Spleen (tissue), 11 donors: ENCODE results near the gene SNX33. TPM values are rescaled to one million over a fixed set of nuclear protein-coding genes. Genes with fewer than 3 reads are reported as not detected.
A peak's percentile ranks its signal among the peaks of the same experiment; 100 is the strongest.
"Not testable (repeated sequence)": the region's sequence is repeated elsewhere in the genome, so short reads cannot be mapped to it uniquely, and the experiment has no call there.

Experiments
- DNase-seq: peaks from one replicate; pipeline ENCODE4 v3.0.0-alpha.2; 2020
- H3K27ac ChIP-seq, 8 donors: fragments of 200-600 bp; sonication (generic) in 7 of 8; 1 replicate in 4 of 8; 2 replicates in 4 of 8; pipeline versions ENCODE4 v1.5.0 to v1.8.0; 2016 to 2021; ENCODE audit warnings: inconsistent platforms in 4 of 8, mild to moderate bottlenecking in 4 of 8, moderate library complexity in 1 of 8
- H3K27me3 ChIP-seq, 7 donors: fragments of 200-600 bp; sonication (generic) in 6 of 7; replicated peaks in 1 of 7; 1 replicate in 4 of 7; 2 replicates in 3 of 7; pipeline versions ENCODE4 v1.5.0 to v1.8.0; 2016 to 2021; ENCODE audit warnings: inconsistent platforms in 3 of 7, mild to moderate bottlenecking in 1 of 7
- H3K36me3 ChIP-seq, 6 donors: fragments of 200-600 bp; sonication (generic) in 5 of 6; 1 replicate in 4 of 6; 2 replicates in 2 of 6; pipeline versions ENCODE4 v1.5.0 to v1.8.0; 2016 to 2021; ENCODE audit warnings: inconsistent platforms in 2 of 6
- H3K4me1 ChIP-seq, 6 donors: fragments of 200-600 bp; sonication (generic) in 5 of 6; 1 replicate in 3 of 6; 2 replicates in 3 of 6; pipeline versions ENCODE4 v1.5.0 to v1.8.0; 2016 to 2021; ENCODE audit warnings: inconsistent platforms in 3 of 6
- H3K4me3 ChIP-seq, 8 donors: fragments of 200-600 bp; sonication (generic) in 7 of 8; 1 replicate in 4 of 8; 2 replicates in 4 of 8; pipeline versions ENCODE4 v1.5.0 to v1.8.0; 2016 to 2021; ENCODE audit warnings: inconsistent platforms in 4 of 8, mild to moderate bottlenecking in 4 of 8, moderate library complexity in 2 of 8
- H3K9me3 ChIP-seq, 8 donors: fragments of 200-600 bp; sonication (generic) in 7 of 8; 1 replicate in 4 of 8; 2 replicates in 4 of 8; pipeline versions ENCODE4 v1.5.0 to v1.8.0; 2016 to 2021; ENCODE audit warnings: inconsistent platforms in 4 of 8
- CTCF ChIP-seq, 11 experiments: fragments of 200-600 bp in 7 of 11; fragments of 450-650 bp in 4 of 11; sonication (generic) in 4 of 11; IDR thresholded peaks in 8 of 11; conservative IDR thresholded peaks in 3 of 11; 1 replicate in 7 of 11; 2 replicates in 4 of 11; pipeline versions ENCODE4 v1.4.0 to v1.8.0; 2016 to 2021; ENCODE audit warnings: antibody characterized with exemption in 11 of 11, inconsistent platforms in 4 of 11, mild to moderate bottlenecking in 1 of 11
- POLR2A ChIP-seq, 3 donors: fragments of 450-650 bp; IDR thresholded peaks; one replicate each; pipeline ENCODE4 v1.5.1; 2017; ENCODE audit warnings: antibody characterized with exemption in 3 of 3, mild to moderate bottlenecking in 1 of 3
- POLR2AphosphoS5 ChIP-seq, 3 donors: sonication (generic); formaldehyde crosslinking; IDR thresholded peaks; one replicate each; pipeline ENCODE4 v1.5.1; 2017; ENCODE audit warnings: antibody characterized with exemption in 3 of 3
- WGBS, 5 donors: extraction: QIAGEN DNeasy Blood & Tissue Kit in 3 of 5; methylation state at CpG; one replicate each; pipeline versions ENCODE4 v1.1.5 to v1.1.7; 2013 to 2018; 5-methylcytosine and 5-hydroxymethylcytosine counted together
- intact Hi-C: fragments of 100-400 bp; cut with DNase I; formaldehyde crosslinking; loops from one replicate; pipeline ENCODE4 v1.15.0; 2023; ENCODE audit warnings: low total_unique reads
- polyA plus RNA-seq, 3 donors: library from polyadenylated mRNA; stranded (reverse); fragments of 200-250 nt; gene quantifications; one replicate each; pipeline ENCODE4 v1.2.1, GENCODE V29; 2013
- total RNA-seq, 7 donors: library from RNA; depleted of rRNA in 3 of 7; stranded (reverse); fragments of >200 nt in 3 of 7; fragmentation: NEBNext Ultra II Directional in 4 of 7; extraction: Animal tissue kit (Norgen Biotek cat#: 25700) in 4 of 7; gene quantifications; one replicate each; pipeline versions ENCODE4 v1.1.0 to v1.2.1, GENCODE V29; 2016 to 2021
- donor health status: healthy with polysubstance abuse.
- donor health status: DM: no; HTN: no; CAD: no; lungs with moderate emphysema.
- donor health status: DM: no; HTN: no; CAD: no.
- donor health status: Bipolar disorder and iron deficiency.
- donor health status: healthy.
- donor health status: DM: no; HTN: no; CAD: no.
- donor health status: DM: yes; HTN: yes; CAD: no.

SNX33 gene
- total and polyA plus RNA-seq, 10 donors = 4.3 to 22.8 (median 16.5) TPM

- intact Hi-C loops = no loop called here
- no peak overlapping the region for H3K4me3 ChIP-seq
- H3K36me3 ChIP-seq = peaks cover 0 to 9% (median 0%) of the 10 kb centered on the region in 6 donors
Measured at GRCh38 chr15:75680007-75680789, 32.5 kb downstream of the SNX33 start.

GRCh38 chr15:75682181-75683135, 34.7 kb downstream of the SNX33 start:
- Histone ChIP-seq H3K36me3 (peaks cover 0 to 9% (median 0%) of the 10 kb centered on the region in 6 donors), H3K4me3 (no peak overlapping the region), H3K9me3 (no peaks in the 10 kb centered on the region), H3K27me3 (peaks cover 0 to 3% (median 0%) of the 10 kb centered on the region in 7 donors), H3K27ac (no peak overlapping the region), H3K4me1 (peaks cover 0 to 16% (median 8%) of the 10 kb centered on the region in 6 donors)
- WGBS, 5 donors = 85 to 95% (median 89%) methylated on average over 27 to 40 of the region's 40 CpGs
- no peak for DNase-seq
- intact Hi-C loops = no loop called here
- TF ChIP-seq CTCF (IDR thresholded peaks at IDR 0.05 in 8 of 11, conservative IDR thresholded peaks at IDR 0.05 in 3 of 11) = no peak
- TF ChIP-seq POLR2AphosphoS5 (IDR thresholded peaks at IDR 0.05) = no peak
- no peak for TF ChIP-seq POLR2A (IDR thresholded peaks at IDR 0.05)

More at GRCh38 chr15:75680007-75680789, 32.5 kb downstream of the SNX33 start:
- no peak for TF ChIP-seq POLR2AphosphoS5 (IDR thresholded peaks at IDR 0.05)
- no peak for TF ChIP-seq POLR2A (IDR thresholded peaks at IDR 0.05)
- TF ChIP-seq CTCF (IDR thresholded peaks at IDR 0.05 in 8 of 11, conservative IDR thresholded peaks at IDR 0.05 in 3 of 11) = no peak
- H3K9me3 ChIP-seq = no peaks in the 10 kb centered on the region
- DNase-seq = no peak
- WGBS, 5 donors = 73 to 85% (median 79%) methylated on average over 11 of the region's 11 CpGs
- peaks cover 0 to 14% (median 8%) of the 10 kb centered on the region in 6 donors for H3K4me1 ChIP-seq
- H3K27me3 ChIP-seq = no peaks in the 10 kb centered on the region
- H3K27ac ChIP-seq = no peak overlapping the region

GRCh38 chr15:75683646-75684312, 36.1 kb downstream of the SNX33 start:
- H3K27ac ChIP-seq, H3K36me3 ChIP-seq, intact Hi-C loops, H3K9me3 ChIP-seq: not testable (repeated sequence)
- H3K4me1 ChIP-seq = peaks cover 0 to 16% (median 8%) of the 10 kb centered on the region in 6 donors
- DNase-seq = peak; percentile 90
- WGBS, 5 donors = 16 to 21% (median 19%) methylated on average over 12 to 14 of the region's 14 CpGs
- H3K4me3 ChIP-seq = peak overlapping the region in 1 of 8 donors; percentile 11
- peak; percentile 17 to 49 (median 46) for TF ChIP-seq POLR2AphosphoS5 (IDR thresholded peaks at IDR 0.05)
- TF ChIP-seq CTCF (IDR thresholded peaks at IDR 0.05 in 8 of 11, conservative IDR thresholded peaks at IDR 0.05 in 3 of 11) = peak; percentile 31 to 92 (median 84)
- peaks cover 0 to 11% (median 0%) of the 10 kb centered on the region in 7 donors for H3K27me3 ChIP-seq
